ENCODE data around the gene ERG. TPM values are rescaled to one million over a fixed set of nuclear protein-coding genes. Genes with fewer than 3 reads are reported as not detected.

Gene ERG
- polyA plus RNA-seq, 2 of the 4 experiments (the other 2 are of a cell fraction): not detected

- no peak overlapping the region for H3K27ac ChIP-seq
- 70% methylated on average over 11 of the region's 12 CpGs for WGBS (ENCODE audit: missing lambda C conversion rate)
- no peaks in the 10 kb centered on the region for H3K4me1 ChIP-seq
- ChIA-PET POLR2A (no interaction called here), CTCF (no interaction called here)
- TF ChIP-seq RARB (CRISPR knock-in tag; IDR thresholded peaks at IDR 0.05) (no peak), EHF (CRISPR knock-in tag; IDR thresholded peaks at IDR 0.05) (no peak), NFE2L2 (conservative IDR thresholded peaks at IDR 0.05; ENCODE audit: low read length) (no peak), HMGXB4 (CRISPR knock-in tag; IDR thresholded peaks at IDR 0.05; ENCODE audit: borderline replicate concordance) (no peak), TFCP2L1 (CRISPR knock-in tag; IDR thresholded peaks at IDR 0.05) (no peak), ZC3H11A (IDR thresholded peaks at IDR 0.05) (no peak)
- H3K4me3 ChIP-seq: no peak overlapping the region
- FAIRE-seq: no peak
- ATAC-seq: no peak
- no peaks in the 10 kb centered on the region; the same call in 2 of the 3 replicates for H3K9me3 ChIP-seq
- H3K4me2 ChIP-seq: no peak overlapping the region
- DNase-seq (ENCODE audit: low read depth in 1 of 2, low spot score in 1 of 2): no peak
These were observed 121.6 kb downstream of the ERG start for GRCh38 chr21:38376693-38377092.

GRCh38 chr21:38376235-38376634 lies 122.0 kb downstream of the ERG start:
- ATAC-seq: no peak
- no peak for TF ChIP-seq ELK1 (IDR thresholded peaks at IDR 0.05; ENCODE audit: low read depth, low read length)
- no peak for TF ChIP-seq POLR2A (IDR thresholded peaks at IDR 0.05; ENCODE audit: low read length)
- no peak for TF ChIP-seq ATOH8 (CRISPR knock-in tag; IDR thresholded peaks at IDR 0.05; ENCODE audit: low read depth)
- no peak for TF ChIP-seq MAZ (IDR thresholded peaks at IDR 0.05; ENCODE audit: borderline replicate concordance, low read depth, low read length)
- no peak for TF ChIP-seq CHD2 (IDR thresholded peaks at IDR 0.05; ENCODE audit: low read length, partially characterized antibody)
- no peak for TF ChIP-seq NFE2L2 (conservative IDR thresholded peaks at IDR 0.05; ENCODE audit: low read length)
- TF ChIP-seq RNF2 (IDR thresholded peaks at IDR 0.05; ENCODE audit: borderline replicate concordance, low read depth): no peak
- no peak for TF ChIP-seq ZNF302 (CRISPR knock-in tag; IDR thresholded peaks at IDR 0.05)
- no peak for TF ChIP-seq BCL3 (IDR thresholded peaks at IDR 0.05)
- no peak for TF ChIP-seq EHF (CRISPR knock-in tag; IDR thresholded peaks at IDR 0.05)
- no peak for TF ChIP-seq FOXS1 (CRISPR knock-in tag; IDR thresholded peaks at IDR 0.05)
- TF ChIP-seq TP53 (CRISPR knock-in tag; IDR thresholded peaks at IDR 0.05): no peak
- TF ChIP-seq PHF8 (IDR thresholded peaks at IDR 0.05; ENCODE audit: borderline replicate concordance, low read depth): no peak
- Histone ChIP-seq H3K4me2 (no peak overlapping the region), H3K27ac (no peak overlapping the region), H3K4me3 (no peak overlapping the region), H3K9me3 (no peaks in the 10 kb centered on the region; the same call in 2 of the 3 replicates), H3K4me1 (no peaks in the 10 kb centered on the region)
- DNase-seq (ENCODE audit: low read depth in 1 of 2, low spot score in 1 of 2): no peak
- 70% methylated on average over 11 of the region's 11 CpGs for WGBS (ENCODE audit: missing lambda C conversion rate)
- ChIA-PET CTCF (no interaction called here), POLR2A (no interaction called here)
- no peak for FAIRE-seq

- H3K4me1 ChIP-seq: no peaks in the 10 kb centered on the region
- DNase-seq (ENCODE audit: low read depth in 1 of 2, low spot score in 1 of 2) (no peak), FAIRE-seq (no peak), ATAC-seq (no peak)
- no peak overlapping the region for H3K27ac ChIP-seq
- H3K9me3 ChIP-seq: no peaks in the 10 kb centered on the region; the same call in 2 of the 3 replicates
- 49% methylated on average over 4 of the region's 4 CpGs for WGBS (ENCODE audit: missing lambda C conversion rate)
- H3K4me3 ChIP-seq: no peak overlapping the region
- CTCF ChIA-PET: no interaction called here
- POLR2A ChIA-PET: no interaction called here
- H3K4me2 ChIP-seq: no peak overlapping the region
- TF ChIP-seq NR3C1 (IDR thresholded peaks at IDR 0.05) (no peak), CHD4 (IDR thresholded peaks at IDR 0.05; ENCODE audit: borderline replicate concordance) (no peak), RCOR1 (IDR thresholded peaks at IDR 0.05; ENCODE audit: low read depth, low read length) (no peak), NFE2L2 (conservative IDR thresholded peaks at IDR 0.05; ENCODE audit: low read length) (no peak), USF2 (IDR thresholded peaks at IDR 0.05) (no peak), ZFP36 (IDR thresholded peaks at IDR 0.05; ENCODE audit: borderline replicate concordance, partially characterized antibody) (no peak), POLR2AphosphoS2 (conservative IDR thresholded peaks at IDR 0.05; ENCODE audit: low read length) (no peak), HES2 (IDR thresholded peaks at IDR 0.05) (no peak), GATA3 (IDR thresholded peaks at IDR 0.05; ENCODE audit: borderline replicate concordance) (no peak), BCL3 (IDR thresholded peaks at IDR 0.05) (no peak), TFCP2L1 (CRISPR knock-in tag; IDR thresholded peaks at IDR 0.05) (no peak)
These were observed 130.6 kb downstream of the ERG start for GRCh38 chr21:38367646-38368045.

Data from A549 (cell line).